Mesothelial cell of epicardium (in vitro differentiated cells): Measurements from ENCODE around the gene ROGDI. TPM values are rescaled to one million over a fixed set of nuclear protein-coding genes. Genes with fewer than 3 reads are reported as not detected.

Source experiments
- DNase-seq, 2 experiments: peaks; one replicate each; pipeline ENCODE4 v3.0.0; 2021; ENCODE audit warnings: low spot score in 2 of 2; ENCODE audit not compliant: unreplicated experiment in 2 of 2
- H3K27ac Mint-ChIP-seq: 2 replicates; pipeline ENCODE4 v1.8.0; 2021; ENCODE audit warnings: mixed read lengths
- H3K27me3 Mint-ChIP-seq: 2 replicates; pipeline ENCODE4 v1.8.0; 2021; ENCODE audit warnings: low read depth, mixed read lengths
- H3K36me3 Mint-ChIP-seq: 2 replicates; pipeline ENCODE4 v1.8.0; 2021; ENCODE audit warnings: mixed read lengths
- H3K4me1 Mint-ChIP-seq: 2 replicates; pipeline ENCODE4 v1.8.0; 2021; ENCODE audit warnings: mixed read lengths
- H3K4me3 Mint-ChIP-seq: 2 replicates; pipeline ENCODE4 v1.8.0; 2021; ENCODE audit warnings: mild to moderate bottlenecking, moderate library complexity, mixed read lengths
- H3K9me3 Mint-ChIP-seq: 2 replicates; pipeline ENCODE4 v1.8.0; 2021; ENCODE audit warnings: mixed read lengths
- total RNA-seq: library from RNA; stranded (reverse); gene quantifications from 3 replicates; pipeline ENCODE4 v1.2.1, GENCODE V29; 2021
- TF ChIP-seq, protein P1 (sequence below): fragments of 200-600 bp; sonication (generic); IDR thresholded peaks from one replicate; pipeline ENCODE4 v1.5.0; 2021; ENCODE audit warnings: antibody characterized with exemption; ENCODE audit not compliant: unreplicated experiment

Gene ROGDI
- total RNA-seq, 1 donor from 2014 or later = 61.8 TPM

DNA sequence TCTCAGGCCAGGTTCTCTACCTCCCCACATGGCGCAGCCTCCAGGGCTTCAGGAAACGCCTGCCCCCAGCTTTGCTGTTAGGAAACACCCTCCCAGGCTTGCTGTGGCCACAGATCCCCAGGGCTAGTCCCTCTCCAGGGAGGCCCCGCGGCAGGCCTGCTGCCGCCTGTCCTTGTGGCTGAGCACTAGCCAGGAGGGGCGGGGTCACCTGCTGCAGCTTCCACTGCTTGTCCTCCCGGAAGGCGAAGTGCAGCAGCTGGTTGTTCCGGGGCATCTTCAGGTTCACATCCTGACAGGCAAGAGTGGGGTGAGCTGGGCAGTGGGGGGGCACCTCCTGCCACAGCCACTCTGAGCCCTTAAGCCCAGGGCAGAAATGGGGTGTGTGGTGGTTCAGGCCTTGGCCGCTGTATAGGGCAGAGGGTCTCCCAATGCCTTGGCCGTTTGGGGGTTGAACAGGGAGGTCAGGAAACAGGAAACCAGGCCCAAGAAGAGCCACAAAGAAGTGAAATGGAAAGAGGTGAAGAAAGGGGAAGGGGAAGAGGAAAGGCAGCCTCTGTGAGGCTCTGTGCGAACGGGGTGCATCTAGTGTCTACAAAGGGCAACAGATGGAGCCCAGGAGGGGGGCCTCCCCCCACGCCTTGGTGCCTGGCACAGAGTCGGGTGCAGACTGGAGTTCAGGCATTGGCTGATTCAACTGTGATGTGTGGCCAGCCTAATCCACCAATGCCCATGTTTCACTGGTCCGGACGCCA is 2.0 kb downstream of the ROGDI start:
- Mint-ChIP-seq H3K36me3 (peaks cover 8% of the 10 kb centered on the region), H3K27me3 (no peaks in the 10 kb centered on the region), H3K4me3 (peak overlapping the region; percentile 44), H3K9me3 (no peaks in the 10 kb centered on the region), H3K4me1 (peaks cover 33% of the 10 kb centered on the region), H3K27ac (peak overlapping the region; percentile 57)
- no peak for DNase-seq
- TF ChIP-seq, protein P1, sequence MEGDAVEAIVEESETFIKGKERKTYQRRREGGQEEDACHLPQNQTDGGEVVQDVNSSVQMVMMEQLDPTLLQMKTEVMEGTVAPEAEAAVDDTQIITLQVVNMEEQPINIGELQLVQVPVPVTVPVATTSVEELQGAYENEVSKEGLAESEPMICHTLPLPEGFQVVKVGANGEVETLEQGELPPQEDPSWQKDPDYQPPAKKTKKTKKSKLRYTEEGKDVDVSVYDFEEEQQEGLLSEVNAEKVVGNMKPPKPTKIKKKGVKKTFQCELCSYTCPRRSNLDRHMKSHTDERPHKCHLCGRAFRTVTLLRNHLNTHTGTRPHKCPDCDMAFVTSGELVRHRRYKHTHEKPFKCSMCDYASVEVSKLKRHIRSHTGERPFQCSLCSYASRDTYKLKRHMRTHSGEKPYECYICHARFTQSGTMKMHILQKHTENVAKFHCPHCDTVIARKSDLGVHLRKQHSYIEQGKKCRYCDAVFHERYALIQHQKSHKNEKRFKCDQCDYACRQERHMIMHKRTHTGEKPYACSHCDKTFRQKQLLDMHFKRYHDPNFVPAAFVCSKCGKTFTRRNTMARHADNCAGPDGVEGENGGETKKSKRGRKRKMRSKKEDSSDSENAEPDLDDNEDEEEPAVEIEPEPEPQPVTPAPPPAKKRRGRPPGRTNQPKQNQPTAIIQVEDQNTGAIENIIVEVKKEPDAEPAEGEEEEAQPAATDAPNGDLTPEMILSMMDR = no peak

DNA sequence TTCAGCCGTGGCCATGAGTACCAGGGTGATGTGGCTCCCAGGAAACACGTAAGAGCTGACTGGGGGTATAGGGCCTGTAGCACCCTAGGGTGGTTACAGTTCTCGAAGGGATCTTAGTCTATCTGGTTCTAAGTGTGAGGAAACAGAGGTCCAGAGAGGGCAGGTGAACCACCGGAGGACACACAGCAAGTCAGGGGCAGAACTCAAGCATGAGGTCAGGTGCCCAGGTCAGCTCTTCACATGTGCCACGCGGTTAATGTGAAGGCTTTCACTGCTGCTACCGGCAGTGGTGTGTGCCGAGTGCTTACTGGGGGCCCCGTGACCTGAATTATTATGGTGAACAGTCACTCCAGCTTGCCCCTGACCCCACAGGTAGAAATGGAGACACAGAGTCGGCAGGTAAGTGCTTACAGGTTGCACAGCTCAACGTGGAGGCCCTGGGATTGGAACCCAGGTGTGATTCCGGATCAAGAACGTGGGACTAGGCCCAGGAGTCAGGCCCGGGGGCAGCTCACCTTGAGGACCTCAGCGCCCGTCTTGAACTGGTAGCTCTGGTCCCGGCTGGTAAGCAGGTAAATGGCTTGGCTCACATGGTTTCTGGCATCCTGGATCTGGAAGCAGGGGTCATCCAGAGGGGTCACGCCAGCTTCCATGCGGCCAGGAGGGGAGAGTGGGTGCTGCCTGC is 3.1 kb downstream of the ROGDI start:
- Mint-ChIP-seq H3K27me3 (no peaks in the 10 kb centered on the region), H3K27ac (no peak overlapping the region), H3K4me3 (peak overlapping the region; percentile 22), H3K36me3 (peaks cover 6% of the 10 kb centered on the region), H3K4me1 (peaks cover 24% of the 10 kb centered on the region), H3K9me3 (no peaks in the 10 kb centered on the region)
- TF ChIP-seq, protein P1 = no peak
- no peak for DNase-seq

DNA sequence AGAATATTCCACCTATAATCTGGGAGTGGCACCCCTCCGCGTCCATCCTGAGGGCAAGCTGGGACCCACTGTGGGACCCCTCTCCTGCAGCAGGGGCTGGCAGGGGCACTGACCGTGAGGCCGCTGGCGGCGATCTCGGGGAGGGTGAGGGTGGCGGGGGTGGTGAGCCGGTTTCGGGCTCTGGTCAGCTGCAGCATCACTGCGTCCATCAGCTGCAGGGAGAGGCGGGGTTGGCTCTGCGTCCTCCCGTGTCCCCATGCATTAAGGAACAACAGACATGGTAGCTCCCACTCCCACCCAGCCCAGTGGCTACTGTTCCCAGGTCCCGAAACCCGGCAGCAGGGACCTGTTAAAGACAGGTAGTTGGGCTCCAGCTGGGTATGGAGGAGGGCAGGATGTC is 4.0 kb downstream of the ROGDI start:
- H3K9me3 Mint-ChIP-seq = no peaks in the 10 kb centered on the region
- TF ChIP-seq, protein P1 = no peak
- peaks cover 6% of the 10 kb centered on the region for H3K36me3 Mint-ChIP-seq
- no peaks in the 10 kb centered on the region for H3K27me3 Mint-ChIP-seq
- no peak overlapping the region for H3K4me3 Mint-ChIP-seq
- peaks cover 16% of the 10 kb centered on the region for H3K4me1 Mint-ChIP-seq
- no peak for DNase-seq
- no peak overlapping the region for H3K27ac Mint-ChIP-seq

DNA sequence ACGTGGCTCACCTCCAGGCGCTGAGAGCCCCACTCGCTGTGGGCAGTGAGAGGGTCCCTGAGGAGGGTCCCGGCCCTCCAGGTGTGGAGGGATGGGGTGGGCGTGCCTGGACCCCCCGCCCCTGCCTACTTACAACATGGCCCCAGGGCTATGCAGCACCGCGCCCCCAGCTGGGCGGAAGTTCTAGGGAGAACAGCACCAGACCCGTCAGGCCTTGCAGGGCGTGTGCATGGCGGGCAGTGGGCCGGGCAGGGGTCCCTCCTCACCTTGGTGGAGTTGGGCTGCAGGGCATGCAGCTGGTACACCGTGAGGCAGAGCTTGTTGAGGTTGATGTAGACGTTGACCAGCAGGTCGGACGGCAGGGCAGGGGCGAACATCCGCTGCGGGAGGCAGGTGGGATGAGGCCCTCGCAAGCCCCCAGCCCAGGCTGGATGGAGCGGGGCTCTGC is 4.6 kb downstream of the ROGDI start:
- Mint-ChIP-seq H3K36me3 (peaks cover 6% of the 10 kb centered on the region), H3K4me3 (no peak overlapping the region), H3K27me3 (no peaks in the 10 kb centered on the region), H3K27ac (no peak overlapping the region), H3K9me3 (no peaks in the 10 kb centered on the region), H3K4me1 (peaks cover 10% of the 10 kb centered on the region)
- TF ChIP-seq, protein P1 = no peak
- no peak for DNase-seq

DNA sequence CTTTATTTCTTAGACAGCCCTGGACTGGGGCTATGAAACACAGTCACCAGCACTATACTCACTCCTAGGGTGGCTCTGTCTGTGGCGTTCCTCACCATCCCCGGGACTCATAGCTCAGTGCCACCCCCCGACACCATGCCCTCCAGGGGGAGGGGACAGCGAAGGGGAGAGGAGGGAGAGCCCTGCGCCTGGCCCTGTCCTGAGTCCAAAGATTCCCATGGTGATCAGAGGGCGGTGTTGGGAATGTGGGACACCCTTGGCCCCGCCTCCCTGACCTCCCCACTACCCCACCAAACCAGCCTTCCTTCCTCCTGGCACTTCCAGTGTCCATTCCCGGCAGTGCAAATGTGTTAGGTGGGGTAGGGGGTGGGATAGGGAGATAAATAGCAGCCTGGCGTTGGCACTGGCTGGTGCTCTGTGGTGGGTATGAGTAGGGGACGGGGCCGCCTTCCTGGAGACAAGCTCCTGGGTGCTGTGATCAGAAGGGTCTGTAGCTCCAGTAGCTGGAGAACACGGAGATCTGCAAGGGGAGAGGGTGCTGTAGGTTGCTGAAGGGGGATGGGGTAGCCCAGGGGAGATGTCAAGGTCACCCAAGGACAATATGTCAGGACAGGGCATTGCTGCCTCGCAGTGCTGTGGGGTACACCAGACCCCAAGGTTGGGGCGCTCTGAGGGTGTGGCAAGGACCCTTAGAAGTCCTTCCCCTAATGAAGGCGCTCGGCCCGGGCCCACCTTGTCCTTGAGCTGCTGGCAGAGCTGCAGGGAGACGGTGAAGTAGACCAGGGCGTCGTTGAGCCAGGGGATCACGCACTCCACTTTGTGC is 5.2 kb downstream of the ROGDI start:
- no peaks in the 10 kb centered on the region for H3K9me3 Mint-ChIP-seq
- no peaks in the 10 kb centered on the region for H3K27me3 Mint-ChIP-seq
- DNase-seq = no peak
- no peak overlapping the region for H3K27ac Mint-ChIP-seq
- H3K36me3 Mint-ChIP-seq = peaks cover 6% of the 10 kb centered on the region
- TF ChIP-seq, protein P1 = no peak
- H3K4me1 Mint-ChIP-seq = peaks cover 10% of the 10 kb centered on the region
- H3K4me3 Mint-ChIP-seq = no peak overlapping the region
